Measurements from ENCODE around the gene PPP4R3A.

DNA sequence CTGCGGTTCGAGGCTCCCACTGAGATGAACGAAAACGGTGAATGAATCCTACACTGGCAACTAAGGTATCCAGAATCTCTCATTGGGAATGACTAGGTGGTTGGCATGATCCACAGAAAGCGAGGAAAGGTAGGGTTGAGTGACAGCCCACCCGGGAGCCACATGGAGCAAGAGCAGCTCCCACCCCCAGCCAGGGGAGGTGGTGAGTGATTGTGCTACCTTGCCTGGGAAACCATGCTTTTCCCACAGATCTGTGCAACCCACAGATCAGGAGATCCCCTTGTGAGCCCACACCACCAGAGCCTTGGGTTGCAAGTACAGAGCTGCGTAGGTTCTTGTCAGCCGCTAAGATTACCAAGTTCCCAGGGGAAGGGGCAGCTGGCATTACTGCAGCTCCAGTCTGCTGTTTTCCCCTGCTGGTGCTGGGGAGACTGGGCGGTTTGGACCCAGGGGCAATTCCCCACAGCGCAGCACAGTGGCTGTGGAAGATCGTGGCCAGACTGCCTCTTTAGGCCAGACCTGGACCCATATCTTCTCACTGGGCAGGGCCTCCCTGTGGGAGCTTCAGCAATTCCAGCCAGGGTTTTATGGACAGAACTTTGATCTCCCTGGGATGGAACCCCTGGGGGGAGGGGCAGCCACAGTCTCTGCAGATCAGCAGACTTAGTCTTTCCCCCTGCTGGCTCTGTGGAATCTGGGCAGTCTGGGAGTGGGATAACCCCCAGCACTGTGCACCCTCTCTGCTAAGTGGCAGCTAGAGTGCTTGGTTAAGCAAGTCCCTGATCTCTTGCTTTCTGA lies 44.6 kb upstream of the PPP4R3A start:
- TF ChIP-seq, protein P1, sequence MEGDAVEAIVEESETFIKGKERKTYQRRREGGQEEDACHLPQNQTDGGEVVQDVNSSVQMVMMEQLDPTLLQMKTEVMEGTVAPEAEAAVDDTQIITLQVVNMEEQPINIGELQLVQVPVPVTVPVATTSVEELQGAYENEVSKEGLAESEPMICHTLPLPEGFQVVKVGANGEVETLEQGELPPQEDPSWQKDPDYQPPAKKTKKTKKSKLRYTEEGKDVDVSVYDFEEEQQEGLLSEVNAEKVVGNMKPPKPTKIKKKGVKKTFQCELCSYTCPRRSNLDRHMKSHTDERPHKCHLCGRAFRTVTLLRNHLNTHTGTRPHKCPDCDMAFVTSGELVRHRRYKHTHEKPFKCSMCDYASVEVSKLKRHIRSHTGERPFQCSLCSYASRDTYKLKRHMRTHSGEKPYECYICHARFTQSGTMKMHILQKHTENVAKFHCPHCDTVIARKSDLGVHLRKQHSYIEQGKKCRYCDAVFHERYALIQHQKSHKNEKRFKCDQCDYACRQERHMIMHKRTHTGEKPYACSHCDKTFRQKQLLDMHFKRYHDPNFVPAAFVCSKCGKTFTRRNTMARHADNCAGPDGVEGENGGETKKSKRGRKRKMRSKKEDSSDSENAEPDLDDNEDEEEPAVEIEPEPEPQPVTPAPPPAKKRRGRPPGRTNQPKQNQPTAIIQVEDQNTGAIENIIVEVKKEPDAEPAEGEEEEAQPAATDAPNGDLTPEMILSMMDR (IDR thresholded peaks at IDR 0.05), result no peak
- no peak for TF ChIP-seq POLR2A (IDR thresholded peaks at IDR 0.05)

Data from adrenal gland (tissue), 5 donors.